B cell (primary cell): ENCODE measurements around the gene NOC4L. TPM values are rescaled to one million over a fixed set of nuclear protein-coding genes. Genes with fewer than 3 reads are reported as not detected.
"Not testable (repeated sequence)": the region's sequence is repeated elsewhere in the genome, so short reads cannot be mapped to it uniquely, and the experiment has no call there.

Experiments
- ATAC-seq: fragments of 200-7000 bp; cut with Tn5 transposase; one replicate; pipeline ENCODE4 v1.10.0; 2021; ENCODE audit warnings: low read depth, mild to moderate bottlenecking, moderate number of reproducible peaks, moderate library complexity
- CTCF ChIA-PET: fragments of 350-600 bp; sonication (Branson Sonifier 250); formaldehyde crosslinking; loops from one replicate; lab custom pipeline; 2021; ENCODE audit warnings: antibody characterized with exemption, inconsistent platforms; lab: Charles Lee
- POLR2A ChIA-PET: fragments of 350-600 bp; sonication (Branson Sonifier 250); formaldehyde crosslinking; loops from one replicate; lab custom pipeline; 2021; ENCODE audit warnings: antibody characterized with exemption; lab: Charles Lee
- DNase-seq: peaks from one replicate; pipeline ENCODE4 v3.0.0; 2013
- H2AFZ ChIP-seq: 2 replicates; pipeline ENCODE4 v1.6.1; 2012; ENCODE audit warnings: mild to moderate bottlenecking, low read depth, low read length; ENCODE audit not compliant: insufficient read depth, poor library complexity, severe bottlenecking
- H3K27ac ChIP-seq, 2 donors: 1 replicate in 1 of 2; 2 replicates in 1 of 2; pipeline ENCODE4 v1.5.1; 2012 to 2013; ENCODE audit warnings: low read length in 2 of 2, mild to moderate bottlenecking in 2 of 2, moderate library complexity in 1 of 2
- H3K27me3 ChIP-seq, 4 experiments: fragments of 200-600 bp in 1 of 4; sonication (generic) in 1 of 4; replicated peaks in 1 of 4; 1 replicate in 2 of 4; 2 replicates in 2 of 4; pipeline versions ENCODE4 v1.6.1 to v1.7.0; 2013 to 2016; ENCODE audit warnings: low read length in 3 of 4, mild to moderate bottlenecking in 2 of 4, mixed read lengths in 1 of 4, moderate library complexity in 1 of 4; ENCODE audit not compliant: insufficient read depth in 4 of 4, control insufficient read depth in 3 of 4; ENCODE audit errors: control extremely low read depth in 1 of 4
- H3K36me3 ChIP-seq, 2 experiments: replicated peaks in 1 of 2; 1 replicate in 1 of 2; 2 replicates in 1 of 2; pipeline versions ENCODE4 v1.6.1 to v1.7.1; 2013; ENCODE audit warnings: low read length in 1 of 2; ENCODE audit not compliant: insufficient read depth in 2 of 2, control insufficient read depth in 1 of 2; ENCODE audit errors: control extremely low read depth in 1 of 2, extremely low read depth in 1 of 2
- H3K4me1 ChIP-seq, 2 donors: fragments of 200-600 bp in 1 of 2; sonication (generic) in 1 of 2; 1 replicate in 1 of 2; 2 replicates in 1 of 2; pipeline versions ENCODE4 v1.5.1 to v1.6.1; 2013 to 2017; ENCODE audit warnings: low read length in 2 of 2; ENCODE audit not compliant: control insufficient read depth in 2 of 2, insufficient read depth in 2 of 2
- H3K4me2 ChIP-seq: replicated peaks from 2 replicates; pipeline ENCODE3; 2012; ENCODE audit warnings: mild to moderate bottlenecking, low read depth, low read length; ENCODE audit not compliant: poor library complexity, severe bottlenecking
- H3K4me3 ChIP-seq, 5 experiments: fragments of 200-600 bp in 1 of 5; sonication (generic) in 1 of 5; 1 replicate in 3 of 5; 2 replicates in 2 of 5; pipeline versions ENCODE4 v1.5.1 to v1.7.0; 2011 to 2016; ENCODE audit warnings: low read length in 4 of 5, mild to moderate bottlenecking in 4 of 5, low read depth in 2 of 5, control low read depth in 1 of 5, moderate library complexity in 1 of 5; ENCODE audit not compliant: insufficient read depth in 1 of 5; ENCODE audit errors: control extremely low read depth in 1 of 5, extremely low read depth in 1 of 5
- H3K79me2 ChIP-seq: fragments of 200-600 bp; sonication (generic); one replicate; pipeline ENCODE4 v1.6.0; 2016; ENCODE audit warnings: low read length; ENCODE audit not compliant: control insufficient read depth, insufficient read depth
- H3K9ac ChIP-seq: fragments of 200-600 bp; sonication (generic); 2 replicates; pipeline ENCODE4 v1.6.1; 2017; ENCODE audit warnings: mild to moderate bottlenecking, low read length, moderate library complexity
- H3K9me3 ChIP-seq, 3 donors: one replicate each; pipeline versions ENCODE4 v1.6.1 to v1.7.1; 2013; ENCODE audit warnings: low read length in 2 of 3; ENCODE audit not compliant: control insufficient read depth in 2 of 3, insufficient read depth in 1 of 3; ENCODE audit errors: control extremely low read depth in 1 of 3
- H4K20me1 ChIP-seq: 2 replicates; pipeline ENCODE4 v1.6.0; 2012; ENCODE audit warnings: mild to moderate bottlenecking, low read length; ENCODE audit not compliant: insufficient read depth, control insufficient read depth, poor library complexity, severe bottlenecking
- H3K27ac Mint-ChIP-seq: one replicate; pipeline ENCODE4 v1.8.0; 2021; ENCODE audit warnings: mixed read lengths
- H3K27me3 Mint-ChIP-seq: one replicate; pipeline ENCODE4 v1.8.0; 2021; ENCODE audit warnings: mixed read lengths
- H3K4me1 Mint-ChIP-seq: one replicate; pipeline ENCODE4 v1.8.0; 2021; ENCODE audit warnings: mixed read lengths
- H3K4me3 Mint-ChIP-seq: one replicate; pipeline ENCODE4 v1.8.0; 2021; ENCODE audit warnings: mixed read lengths
- H3K9me3 Mint-ChIP-seq: one replicate; pipeline ENCODE4 v1.8.0; 2022; ENCODE audit warnings: mixed read lengths; ENCODE audit not compliant: insufficient read depth
- EZH2 ChIP-seq: IDR thresholded peaks from 2 replicates; pipeline ENCODE4 v1.6.1; 2012; ENCODE audit warnings: borderline replicate concordance, low read depth, mild to moderate bottlenecking, moderate library complexity, low read length; ENCODE audit not compliant: insufficient read depth, poor library complexity, severe bottlenecking
- WGBS: methylation state at CpG from one replicate; pipeline ENCODE4 v1.1.5; 2013; ENCODE audit warnings: missing lambda C conversion rate; ENCODE audit not compliant: insufficient coverage; 5-methylcytosine and 5-hydroxymethylcytosine counted together
- intact Hi-C: fragments of 100-400 bp; cut with micrococcal nuclease; formaldehyde crosslinking; loops from one replicate; pipeline ENCODE4 v1.10.0; 2022
- polyA plus RNA-seq: library from polyadenylated mRNA; depleted of rRNA; stranded (reverse); fragments of >200 nt; gene quantifications from 2 replicates; pipeline ENCODE4 v1.2.3, GENCODE V29; 2012
- total RNA-seq, 2 donors: library from RNA; stranded (reverse); fragments of 120-200 nt in 1 of 2; gene quantifications; 1 replicate in 1 of 2; 2 replicates in 1 of 2; pipeline versions ENCODE4 v1.2.3 to v1.2.4, GENCODE V29; 2013 to 2022
- TF ChIP-seq, protein P1 (sequence below): fragments of 200-600 bp; IDR thresholded peaks from one replicate; pipeline ENCODE4 v1.8.0; 2022; ENCODE audit warnings: antibody characterized with exemption, mild to moderate bottlenecking

Gene NOC4L
- total and polyA plus RNA-seq, 2 donors (not counting 1 experiment from before 2014, with no cell fraction given): 13.1 to 21.9 TPM

DNA sequence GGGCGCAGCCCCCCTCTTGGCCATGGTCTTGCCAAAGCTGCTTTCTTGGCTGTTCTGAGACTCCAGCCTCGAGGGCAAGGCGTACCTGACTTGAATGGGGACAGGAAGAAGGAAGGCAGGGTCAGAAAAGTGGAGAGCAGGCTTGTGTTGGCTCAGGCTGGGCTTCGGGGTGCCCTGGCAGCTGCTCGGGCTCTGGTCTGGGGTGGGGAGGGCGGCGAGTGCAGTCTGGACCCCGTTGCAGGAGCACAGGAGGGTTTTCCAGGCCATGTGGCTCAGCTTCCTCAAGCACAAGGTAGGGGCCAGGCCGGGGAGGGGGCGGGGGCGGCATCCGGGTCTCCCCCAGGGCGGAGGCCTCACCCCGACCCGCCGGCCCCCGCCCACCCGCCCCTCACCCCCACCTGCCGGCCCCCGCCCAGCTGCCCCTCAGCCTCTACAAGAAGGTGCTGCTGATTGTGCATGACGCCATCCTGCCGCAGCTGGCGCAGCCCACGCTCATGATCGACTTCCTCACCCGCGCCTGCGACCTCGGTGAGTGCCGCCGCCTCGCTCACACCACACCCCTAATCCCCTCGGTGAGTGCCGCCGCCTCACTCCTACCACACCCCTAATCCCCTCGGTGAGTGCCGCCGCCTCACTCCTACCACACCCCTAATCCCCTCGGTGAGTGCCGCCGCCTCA is 4.2 kb downstream of the NOC4L start:
- intact Hi-C loops: loop anchor here (5.0 kb wide), 1 partner anchor 809 kb away; the partner anchor contains the start of gene ZNF605
- peaks cover 0 to 34% of the 10 kb centered on the region in 2 experiments for H3K36me3 ChIP-seq
- Mint-ChIP-seq H3K9me3 (no peaks in the 10 kb centered on the region), H3K27ac (no peak overlapping the region), H3K4me3 (no peak overlapping the region), H3K4me1 (peaks cover 20% of the 10 kb centered on the region), H3K27me3 (no peaks in the 10 kb centered on the region)
- WGBS: 100% methylated on average over 8 of the region's 41 CpGs
- H3K9ac ChIP-seq: no peak overlapping the region
- DNase-seq (no peak), ATAC-seq (no peak)
- H3K4me2 ChIP-seq: no peak overlapping the region
- H3K4me3 ChIP-seq: no peak overlapping the region
- H3K27me3 ChIP-seq: no peaks in the 10 kb centered on the region
- H3K9me3 ChIP-seq: no peaks in the 10 kb centered on the region
- H2AFZ ChIP-seq: no peak overlapping the region
- H4K20me1 ChIP-seq: peaks cover 17% of the 10 kb centered on the region
- peaks cover 7 to 10% of the 10 kb centered on the region in 2 donors for H3K4me1 ChIP-seq
- H3K27ac ChIP-seq: no peak overlapping the region
- CTCF ChIA-PET: no interaction called here
- TF ChIP-seq EZH2: no peak
- TF ChIP-seq, protein P1, sequence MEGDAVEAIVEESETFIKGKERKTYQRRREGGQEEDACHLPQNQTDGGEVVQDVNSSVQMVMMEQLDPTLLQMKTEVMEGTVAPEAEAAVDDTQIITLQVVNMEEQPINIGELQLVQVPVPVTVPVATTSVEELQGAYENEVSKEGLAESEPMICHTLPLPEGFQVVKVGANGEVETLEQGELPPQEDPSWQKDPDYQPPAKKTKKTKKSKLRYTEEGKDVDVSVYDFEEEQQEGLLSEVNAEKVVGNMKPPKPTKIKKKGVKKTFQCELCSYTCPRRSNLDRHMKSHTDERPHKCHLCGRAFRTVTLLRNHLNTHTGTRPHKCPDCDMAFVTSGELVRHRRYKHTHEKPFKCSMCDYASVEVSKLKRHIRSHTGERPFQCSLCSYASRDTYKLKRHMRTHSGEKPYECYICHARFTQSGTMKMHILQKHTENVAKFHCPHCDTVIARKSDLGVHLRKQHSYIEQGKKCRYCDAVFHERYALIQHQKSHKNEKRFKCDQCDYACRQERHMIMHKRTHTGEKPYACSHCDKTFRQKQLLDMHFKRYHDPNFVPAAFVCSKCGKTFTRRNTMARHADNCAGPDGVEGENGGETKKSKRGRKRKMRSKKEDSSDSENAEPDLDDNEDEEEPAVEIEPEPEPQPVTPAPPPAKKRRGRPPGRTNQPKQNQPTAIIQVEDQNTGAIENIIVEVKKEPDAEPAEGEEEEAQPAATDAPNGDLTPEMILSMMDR: no peak
- POLR2A ChIA-PET: interaction anchor here (0.6 kb wide), 1 partner anchor 109 kb away, joined by 6 read pairs; no protein-coding TSS in a partner anchor
- peaks cover 47% of the 10 kb centered on the region for H3K79me2 ChIP-seq

DNA sequence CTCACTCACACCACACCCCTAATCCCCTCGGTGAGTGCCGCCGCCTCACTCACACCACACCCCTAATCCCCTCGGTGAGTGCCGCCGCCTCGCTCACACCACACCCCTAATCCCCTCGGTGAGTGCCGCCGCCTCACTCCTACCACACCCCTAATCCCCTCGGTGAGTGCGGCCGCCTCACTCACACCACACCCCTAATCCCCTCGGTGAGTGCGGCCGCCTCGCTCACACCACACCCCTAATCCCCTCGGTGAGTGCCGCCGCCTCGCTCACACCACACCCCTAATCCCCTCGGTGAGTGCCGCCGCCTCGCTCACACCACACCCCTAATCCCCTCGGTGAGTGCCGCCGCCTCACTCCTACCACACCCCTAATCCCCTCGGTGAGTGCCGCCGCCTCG is 5.3 kb downstream of the NOC4L start:
- H3K9ac ChIP-seq, H2AFZ ChIP-seq, H3K9me3 ChIP-seq, H3K4me2 ChIP-seq, H3K27me3 Mint-ChIP-seq, POLR2A ChIA-PET, H3K9me3 Mint-ChIP-seq, ATAC-seq, H3K4me3 Mint-ChIP-seq, DNase-seq, H3K27ac Mint-ChIP-seq, H3K27me3 ChIP-seq, H3K4me3 ChIP-seq, CTCF ChIA-PET, H3K27ac ChIP-seq: not testable (repeated sequence)
- Histone ChIP-seq H3K36me3 (peaks cover 0 to 34% of the 10 kb centered on the region in 2 experiments), H3K79me2 (peaks cover 46% of the 10 kb centered on the region), H4K20me1 (peaks cover 21% of the 10 kb centered on the region), H3K4me1 (peaks cover 10 to 20% of the 10 kb centered on the region in 2 donors)
- intact Hi-C loops: loop anchor here (5.0 kb wide), 1 partner anchor 808 kb away; the partner anchor contains the start of gene ZNF605
- peaks cover 26% of the 10 kb centered on the region for H3K4me1 Mint-ChIP-seq
- WGBS: no CpG with 5 or more reads among the region's 32 CpGs
